Peyer's patch (tissue), 4 donors: ENCODE results near the gene GTSE1.

Experiments used
- CTCF ChIP-seq, 6 experiments: fragments of 450-650 bp in 4 of 6; fragments of 200-600 bp in 2 of 6; sonication (generic) in 1 of 6; IDR thresholded peaks; one replicate each; pipeline ENCODE4 v1.5.1; 2017 to 2019; ENCODE audit warnings: antibody characterized with exemption in 6 of 6, mild to moderate bottlenecking in 3 of 6, moderate library complexity in 1 of 6
- POLR2A ChIP-seq, 2 donors: fragments of 450-650 bp; IDR thresholded peaks; one replicate each; pipeline ENCODE4 v1.5.1; 2017; ENCODE audit warnings: antibody characterized with exemption in 2 of 2, mild to moderate bottlenecking in 2 of 2, moderate library complexity in 2 of 2

- TF ChIP-seq CTCF (IDR thresholded peaks at IDR 0.05) (no peak), POLR2A (IDR thresholded peaks at IDR 0.05) (no peak)
These were observed 52.6 kb downstream of the GTSE1 start for GRCh38 chr22:46349238-46349637.
